Activated CD4-positive, alpha-beta T cell treated with anti-CD3 and anti-CD28 coated beads for 36 hours (primary cell): ENCODE results near the gene LITAF. TPM values are rescaled to one million over a fixed set of nuclear protein-coding genes. Genes with fewer than 3 reads are reported as not detected.
"Not testable (repeated sequence)": the region's sequence is repeated elsewhere in the genome, so short reads cannot be mapped to it uniquely, and the experiment has no call there.

Source experiments
- ATAC-seq: fragments of 200-7000 bp; cut with Tn5 transposase; one replicate; pipeline ENCODE4 v1.10.0; 2021; ENCODE audit warnings: mild to moderate bottlenecking, moderate library complexity
- CTCF ChIA-PET: fragments of 350-600 bp; sonication (Branson Sonifier 250); formaldehyde crosslinking; loops from one replicate; lab custom pipeline; 2021; ENCODE audit warnings: antibody characterized with exemption; lab: Charles Lee
- POLR2A ChIA-PET: fragments of 350-600 bp; sonication (Branson Sonifier 250); formaldehyde crosslinking; loops from one replicate; lab custom pipeline; 2021; ENCODE audit warnings: antibody characterized with exemption, inconsistent platforms; lab: Charles Lee
- DNase-seq: peaks from one replicate; pipeline ENCODE4 v3.0.0-alpha.2; 2020
- H3K27ac Mint-ChIP-seq: one replicate; pipeline ENCODE4 v1.8.0; 2021; ENCODE audit warnings: mixed read lengths
- H3K27me3 Mint-ChIP-seq: one replicate; pipeline ENCODE4 v1.8.0; 2021; ENCODE audit warnings: mixed read lengths
- H3K36me3 Mint-ChIP-seq: one replicate; pipeline ENCODE4 v1.8.0; 2021; ENCODE audit warnings: low read depth, mixed read lengths
- H3K4me1 Mint-ChIP-seq: one replicate; pipeline ENCODE4 v1.8.0; 2021; ENCODE audit warnings: mixed read lengths
- H3K4me3 Mint-ChIP-seq: one replicate; pipeline ENCODE4 v1.8.0; 2021; ENCODE audit warnings: mild to moderate bottlenecking, moderate library complexity, mixed read lengths
- H3K9me3 Mint-ChIP-seq: one replicate; pipeline ENCODE4 v1.8.0; 2021; ENCODE audit warnings: low read depth, mixed read lengths
- intact Hi-C, 2 experiments: fragments of 100-400 bp; cut with DNase I in 1 of 2; cut with micrococcal nuclease in 1 of 2; formaldehyde crosslinking; loops; one replicate each; pipeline versions ENCODE4 v1.14.2 to v1.15.1; 2022 to 2024; cut with DNase I, micrococcal nuclease
- total RNA-seq, 2 experiments: library from RNA; stranded (reverse); gene quantifications; one replicate each; pipeline ENCODE4 v1.2.3, GENCODE V29; 2021

LITAF gene
- total RNA-seq, 2 experiments from 2014 or later: 99.0 to 116 TPM

DNA sequence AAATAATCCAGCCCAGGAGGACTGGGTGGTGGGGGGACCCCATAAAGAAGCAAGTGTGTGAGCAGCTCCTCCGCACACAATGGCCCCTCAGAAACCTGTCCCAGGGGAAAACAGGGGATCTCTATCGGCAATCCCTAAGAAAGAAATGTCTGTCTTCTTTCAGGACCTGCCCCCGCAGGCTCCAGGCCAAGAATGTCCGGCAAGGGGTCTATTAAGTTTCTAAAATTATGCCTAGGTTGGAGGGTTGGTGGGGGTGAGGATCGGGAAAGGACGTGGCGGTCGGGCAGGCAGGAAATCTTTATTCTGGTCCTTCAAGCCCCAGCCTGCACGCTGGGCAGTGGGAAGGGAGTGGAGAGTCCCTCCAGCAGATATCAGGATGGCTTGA lies 23.4 kb upstream of the LITAF start:
- CTCF ChIA-PET: interaction anchor here (0.6 kb wide), 1 partner anchor 208 kb away, joined by 4 read pairs; no protein-coding TSS in a partner anchor
- POLR2A ChIA-PET: no interaction called here

DNA sequence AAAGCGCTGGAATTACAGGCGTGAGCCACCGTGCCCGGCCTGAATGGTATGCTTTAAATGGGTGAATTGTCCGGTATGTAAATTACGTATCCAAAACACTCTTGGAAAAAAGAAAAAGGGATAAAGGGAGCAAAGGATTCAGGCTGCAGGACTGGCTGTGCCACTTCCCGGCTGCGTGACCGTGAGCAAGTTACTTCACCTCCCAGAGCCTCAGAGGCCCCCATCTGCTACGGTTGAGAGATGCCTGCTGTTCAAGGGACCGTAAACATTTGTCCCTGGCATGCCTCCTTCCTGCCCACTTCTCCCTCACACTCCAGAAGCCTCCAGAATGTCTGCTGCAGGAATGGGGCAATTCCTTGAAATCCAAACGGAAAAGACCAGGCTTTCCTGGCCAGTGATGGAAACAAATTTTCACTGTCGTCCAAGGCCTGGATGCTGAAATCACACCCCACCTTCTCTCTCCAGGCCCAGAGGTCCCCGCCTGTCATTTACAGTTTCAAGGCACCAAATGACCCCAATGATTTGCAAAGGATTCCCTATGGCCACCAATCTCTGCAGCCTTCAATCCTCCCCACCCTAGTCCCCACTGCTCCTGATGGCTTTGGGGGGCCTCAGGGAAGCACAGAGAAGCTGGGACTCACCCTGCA lies 22.9 kb upstream of the LITAF start:
- DNase-seq: no peak
- Mint-ChIP-seq H3K27ac (no peak overlapping the region), H3K27me3 (no peaks in the 10 kb centered on the region), H3K4me3 (no peak overlapping the region), H3K36me3 (no peaks in the 10 kb centered on the region), H3K4me1 (peaks cover 11% of the 10 kb centered on the region), H3K9me3 (no peaks in the 10 kb centered on the region)
- ChIA-PET CTCF (interaction anchor here (0.6 to 1.4 kb wide), 2 partner anchors 78 to 208 kb away, joined by 4 read pairs; no protein-coding TSS in a partner anchor), POLR2A (no interaction called here)
- intact Hi-C loops: loop anchor here in 1 of 2 experiments (2.0 kb wide), 1 partner anchor 15 kb away; no protein-coding TSS in a partner anchor
- no peak for ATAC-seq

More for the DNA sequence above, 23.4 kb upstream of the LITAF start:
- Mint-ChIP-seq H3K27me3 (no peaks in the 10 kb centered on the region), H3K9me3 (no peaks in the 10 kb centered on the region), H3K4me3 (no peak overlapping the region), H3K36me3 (no peaks in the 10 kb centered on the region), H3K27ac (no peak overlapping the region), H3K4me1 (peaks cover 14% of the 10 kb centered on the region)
- DNase-seq (no peak), ATAC-seq (no peak)
- intact Hi-C loops: loop anchor here in 1 of 2 experiments (2.0 kb wide), 1 partner anchor 15 kb away; no protein-coding TSS in a partner anchor

DNA sequence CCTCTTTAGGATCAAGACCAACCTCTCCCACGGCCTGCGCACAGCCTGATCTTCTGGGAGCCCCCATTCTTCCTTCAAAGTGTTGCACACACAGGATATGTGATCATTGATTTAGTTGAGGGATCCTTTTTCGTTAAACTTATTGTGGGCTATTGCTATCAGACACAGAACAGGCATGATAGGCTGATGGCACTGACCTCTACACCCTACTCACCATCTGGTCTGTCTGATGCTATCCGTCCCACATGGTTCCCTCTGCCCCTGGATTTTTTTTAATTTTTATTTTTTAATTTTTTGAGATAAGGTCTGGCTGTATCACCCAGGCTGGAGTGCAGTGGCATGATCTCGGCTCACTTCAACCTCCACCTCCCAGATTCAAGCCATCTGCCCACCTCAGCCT lies 19.2 kb upstream of the LITAF start:
- intact Hi-C loops: no loop called here
- POLR2A ChIA-PET: interaction anchor here (0.6 to 0.7 kb wide), 2 partner anchors 9 to 57 kb away, joined by 6 to 7 read pairs; no protein-coding TSS in a partner anchor
- ATAC-seq (no peak), DNase-seq (no peak)
- H3K36me3 Mint-ChIP-seq: no peaks in the 10 kb centered on the region
- no peak overlapping the region for H3K4me3 Mint-ChIP-seq
- H3K4me1 Mint-ChIP-seq: peaks cover 11% of the 10 kb centered on the region
- no peaks in the 10 kb centered on the region for H3K27me3 Mint-ChIP-seq
- CTCF ChIA-PET: interaction anchor here (0.5 kb wide), 1 partner anchor 62 kb away, joined by 3 read pairs; the partner anchor contains the start of gene SNN
- no peaks in the 10 kb centered on the region for H3K9me3 Mint-ChIP-seq
- no peak overlapping the region for H3K27ac Mint-ChIP-seq

DNA sequence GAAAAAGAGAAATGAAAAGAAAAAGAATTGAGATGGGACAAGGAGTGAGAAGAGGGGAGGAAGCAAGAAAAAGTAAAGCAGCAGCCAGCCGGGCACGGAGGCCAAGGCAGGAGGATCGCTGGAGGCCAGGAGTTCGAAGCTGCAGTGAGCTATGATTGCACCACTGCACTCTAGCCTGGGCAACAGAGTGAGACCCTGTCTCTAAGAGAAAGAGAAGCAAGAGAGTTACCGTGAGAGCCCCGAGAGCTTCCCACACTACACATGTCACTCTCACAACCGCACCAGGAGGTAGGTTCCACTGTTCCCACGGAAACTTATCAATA lies 18.8 kb upstream of the LITAF start:
- ChIA-PET CTCF (interaction anchor here (0.5 kb wide), 1 partner anchor 62 kb away, joined by 3 read pairs; the partner anchor contains the start of gene SNN), POLR2A (interaction anchor here (0.6 kb wide), 1 partner anchor 57 kb away, joined by 7 read pairs; no protein-coding TSS in a partner anchor)
- Mint-ChIP-seq H3K27ac (no peak overlapping the region), H3K27me3 (no peaks in the 10 kb centered on the region), H3K4me3 (no peak overlapping the region), H3K9me3 (no peaks in the 10 kb centered on the region), H3K36me3 (no peaks in the 10 kb centered on the region), H3K4me1 (peaks cover 11% of the 10 kb centered on the region)
- ATAC-seq: no peak
- intact Hi-C loops: no loop called here
- no peak for DNase-seq

DNA sequence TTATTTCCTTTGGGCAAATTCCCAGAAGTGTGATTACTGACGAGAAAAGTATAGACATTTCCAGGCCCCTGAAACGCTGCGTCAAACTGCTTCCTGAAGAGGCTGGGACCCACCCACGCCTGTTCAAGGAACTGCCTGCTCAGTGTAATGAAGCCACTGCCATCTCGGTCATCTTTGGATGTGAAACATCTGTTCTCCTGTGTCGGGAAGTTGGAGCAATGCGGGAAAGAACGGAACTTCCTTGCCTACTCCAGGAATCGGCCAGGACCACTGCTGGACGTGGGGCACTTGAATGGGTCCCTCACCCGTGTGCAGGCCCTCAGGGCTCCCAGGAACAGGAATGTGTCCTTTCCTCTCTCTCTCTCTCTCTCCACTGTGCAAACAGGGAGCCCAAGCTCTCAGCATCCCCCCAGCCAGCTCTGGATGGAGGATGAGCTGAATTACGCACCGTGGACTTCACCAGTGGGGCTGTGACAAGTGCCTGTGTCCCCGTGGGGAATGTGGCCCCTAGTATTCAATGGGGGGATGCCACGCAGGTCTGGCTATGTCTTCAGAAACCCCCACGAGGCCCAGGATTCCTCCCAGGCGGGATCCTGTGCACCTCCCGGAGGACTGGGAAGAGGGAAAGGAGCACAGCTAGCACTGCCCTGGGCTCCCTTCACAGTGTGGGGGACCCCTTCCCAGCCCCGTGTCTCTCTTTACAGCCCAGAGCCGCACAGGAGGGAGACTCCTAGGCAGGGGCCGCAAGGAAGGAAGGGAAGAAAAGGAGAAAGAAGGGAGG lies 18.3 kb upstream of the LITAF start:
- ChIA-PET POLR2A (interaction anchor here (0.6 kb wide), 1 partner anchor 58 kb away, joined by 7 read pairs; no protein-coding TSS in a partner anchor), CTCF (no interaction called here)
- no peaks in the 10 kb centered on the region for H3K27me3 Mint-ChIP-seq
- intact Hi-C loops: no loop called here
- no peak overlapping the region for H3K27ac Mint-ChIP-seq
- H3K9me3 Mint-ChIP-seq: no peaks in the 10 kb centered on the region
- H3K36me3 Mint-ChIP-seq: no peaks in the 10 kb centered on the region
- H3K4me1 Mint-ChIP-seq: peaks cover 11% of the 10 kb centered on the region
- no peak overlapping the region for H3K4me3 Mint-ChIP-seq
- no peak for ATAC-seq
- DNase-seq: no peak

DNA sequence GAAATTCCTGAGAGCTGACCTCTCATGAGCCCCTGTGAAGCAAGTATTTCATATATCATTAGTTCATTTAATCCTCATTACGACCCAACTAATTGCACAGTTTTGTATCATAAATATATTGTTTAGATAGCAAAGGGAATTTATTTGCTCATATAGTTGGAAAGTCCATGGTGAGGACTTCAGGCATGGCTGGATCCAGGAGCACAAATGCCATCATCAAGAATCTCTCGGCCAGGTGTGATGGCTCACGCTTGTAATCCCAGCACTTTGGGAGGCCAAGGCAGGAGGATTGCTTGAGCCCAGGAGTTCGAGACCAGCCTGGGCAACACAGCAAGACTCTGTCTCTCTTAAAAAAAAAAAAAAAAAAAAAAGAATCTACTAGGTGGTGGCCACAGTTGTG lies 17.6 kb upstream of the LITAF start:
- CTCF ChIA-PET, H3K9me3 Mint-ChIP-seq: not testable (repeated sequence)
- POLR2A ChIA-PET: interaction anchor here (0.6 kb wide), 1 partner anchor 465 kb away, joined by 4 read pairs; no protein-coding TSS in a partner anchor

DNA sequence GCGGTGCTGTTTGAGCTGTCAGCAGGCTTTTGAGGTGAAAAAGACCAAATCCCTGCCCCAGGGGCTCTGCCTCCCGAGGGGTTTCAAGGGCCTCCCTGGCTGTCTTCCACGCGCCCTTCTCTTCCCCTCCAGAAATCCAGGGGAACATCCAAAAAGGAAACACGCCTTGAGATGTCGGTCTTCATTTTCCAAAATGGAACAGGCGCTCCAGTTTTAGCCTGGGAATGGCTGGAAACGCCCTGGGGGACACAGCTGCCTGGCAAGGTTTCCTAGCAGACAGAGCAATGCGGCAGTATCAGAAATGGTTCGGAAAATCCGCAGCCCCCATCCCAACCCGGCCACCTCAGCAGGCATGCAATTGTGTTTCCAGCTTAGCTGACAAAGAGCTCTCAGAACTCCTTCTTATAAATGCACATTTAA lies 16.6 kb upstream of the LITAF start:
- H3K27ac Mint-ChIP-seq: no peak overlapping the region
- peaks cover 3% of the 10 kb centered on the region for H3K4me1 Mint-ChIP-seq
- ChIA-PET CTCF (interaction anchor here (2.1 kb wide), 1 partner anchor 71 kb away, joined by 5 read pairs; no protein-coding TSS in a partner anchor), POLR2A (no interaction called here)
- H3K4me3 Mint-ChIP-seq: no peak overlapping the region
- DNase-seq (no peak), ATAC-seq (no peak)
- H3K36me3 Mint-ChIP-seq: no peaks in the 10 kb centered on the region
- intact Hi-C loops: no loop called here
- no peaks in the 10 kb centered on the region for H3K27me3 Mint-ChIP-seq
- H3K9me3 Mint-ChIP-seq: no peaks in the 10 kb centered on the region

More for the DNA sequence above, 17.6 kb upstream of the LITAF start:
- DNase-seq, H3K4me3 Mint-ChIP-seq, H3K27me3 Mint-ChIP-seq, intact Hi-C loops, H3K36me3 Mint-ChIP-seq, H3K27ac Mint-ChIP-seq, H3K4me1 Mint-ChIP-seq, ATAC-seq: not testable (repeated sequence)

DNA sequence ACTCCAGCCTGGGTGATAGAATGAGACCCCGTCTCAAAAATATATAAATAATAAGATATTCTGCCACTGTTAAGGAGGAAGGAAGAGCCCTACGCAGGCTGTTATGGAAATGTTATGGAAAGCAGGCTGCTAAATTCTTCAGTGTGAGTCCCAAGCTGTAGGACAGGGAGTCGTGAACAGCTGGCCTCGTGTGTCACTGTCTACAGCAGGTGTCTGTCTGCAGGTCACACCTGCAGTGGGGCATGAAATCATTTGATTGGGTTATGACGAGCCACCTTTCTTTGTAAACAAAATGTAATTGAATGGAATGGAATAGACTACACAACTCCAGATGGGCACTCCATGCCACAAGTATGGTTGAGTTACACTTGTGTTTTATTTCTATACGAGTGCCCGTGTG lies 15.6 kb upstream of the LITAF start:
- ChIA-PET CTCF (interaction anchor here (2.1 kb wide), 1 partner anchor 70 kb away, joined by 5 read pairs; no protein-coding TSS in a partner anchor), POLR2A (no interaction called here)
- no peak for DNase-seq
- Mint-ChIP-seq H3K4me3 (no peak overlapping the region), H3K4me1 (peaks cover 10% of the 10 kb centered on the region), H3K27ac (no peak overlapping the region), H3K9me3 (no peaks in the 10 kb centered on the region), H3K27me3 (no peaks in the 10 kb centered on the region), H3K36me3 (no peaks in the 10 kb centered on the region)
- no peak for ATAC-seq
- intact Hi-C loops: no loop called here

DNA sequence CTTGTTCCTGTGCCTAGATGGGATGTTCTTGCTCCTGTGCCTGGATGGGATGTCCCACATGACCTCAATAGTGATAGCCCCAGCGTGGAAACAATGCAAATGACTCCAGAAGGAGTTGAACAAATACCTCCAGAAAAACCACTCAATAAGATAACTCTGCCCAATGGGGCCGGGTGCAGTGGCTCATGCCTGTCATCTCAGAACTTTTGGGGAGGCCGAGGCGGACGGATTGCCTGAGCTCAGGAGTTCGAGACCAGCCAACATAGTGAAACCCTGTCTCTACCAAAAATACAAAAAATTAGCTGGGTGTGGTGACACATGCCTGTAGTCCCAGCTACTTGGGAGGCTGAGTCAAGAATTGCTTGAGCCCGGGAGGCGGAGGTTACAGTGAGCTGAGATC lies 15.2 kb upstream of the LITAF start:
- H3K9me3 Mint-ChIP-seq: no peaks in the 10 kb centered on the region
- POLR2A ChIA-PET: no interaction called here

DNA sequence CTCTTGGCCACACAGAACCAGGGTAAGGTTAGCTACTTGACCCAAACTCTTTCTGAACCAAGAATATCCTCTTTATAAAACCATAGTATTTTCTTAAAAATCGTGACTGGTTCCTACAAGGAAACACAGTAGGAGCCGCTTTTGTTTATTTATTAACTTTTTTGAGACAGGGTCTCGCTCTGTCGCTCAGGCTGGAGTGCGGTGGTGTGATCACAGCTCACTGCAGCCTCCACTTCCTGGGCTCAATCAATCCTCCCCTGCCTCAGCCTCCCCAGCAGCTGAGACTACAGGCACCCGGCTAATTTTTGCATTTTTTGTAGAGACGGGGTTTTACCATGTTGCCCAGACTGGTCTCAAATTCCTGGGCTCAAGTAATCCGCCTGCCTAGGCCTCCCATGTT lies 14.7 kb upstream of the LITAF start:
- intact Hi-C loops: no loop called here

More for the DNA sequence above, 15.2 kb upstream of the LITAF start:
- DNase-seq: no peak
- intact Hi-C loops: no loop called here
- no peak overlapping the region for H3K27ac Mint-ChIP-seq
- CTCF ChIA-PET: interaction anchor here (2.1 kb wide), 1 partner anchor 70 kb away, joined by 5 read pairs; no protein-coding TSS in a partner anchor
- ATAC-seq: no peak
- H3K4me1 Mint-ChIP-seq: peaks cover 14% of the 10 kb centered on the region
- H3K36me3 Mint-ChIP-seq: no peaks in the 10 kb centered on the region
- H3K27me3 Mint-ChIP-seq: no peaks in the 10 kb centered on the region
- no peak overlapping the region for H3K4me3 Mint-ChIP-seq

DNA sequence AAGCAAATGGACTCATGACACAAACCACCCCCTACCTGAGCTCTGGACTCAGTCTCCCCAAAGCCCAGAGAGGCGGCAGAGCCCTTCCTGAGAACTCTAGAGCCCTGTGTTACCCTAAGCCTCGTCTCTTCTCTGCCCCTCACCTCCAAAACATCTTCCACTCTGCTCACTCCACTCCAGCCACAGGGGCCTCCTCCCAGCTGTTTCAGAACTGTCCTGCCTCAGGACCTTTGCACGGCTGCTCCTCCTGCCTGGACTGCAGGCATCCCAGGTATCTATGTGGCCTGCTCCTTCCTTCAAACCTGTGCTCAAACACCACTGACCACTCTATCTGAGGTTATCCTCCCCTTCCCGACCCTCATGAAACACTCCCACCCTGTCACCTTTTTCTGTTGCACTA lies 12.9 kb upstream of the LITAF start:
- H3K4me3 Mint-ChIP-seq: no peak overlapping the region
- POLR2A ChIA-PET: no interaction called here
- ATAC-seq: no peak
- no peaks in the 10 kb centered on the region for H3K36me3 Mint-ChIP-seq
- CTCF ChIA-PET: interaction anchor here (0.7 to 0.9 kb wide), 2 partner anchors 85 to 636 kb away, joined by 3 to 4 read pairs; no protein-coding TSS in a partner anchor
- no peaks in the 10 kb centered on the region for H3K27me3 Mint-ChIP-seq
- no peaks in the 10 kb centered on the region for H3K9me3 Mint-ChIP-seq
- DNase-seq: no peak
- no peak overlapping the region for H3K27ac Mint-ChIP-seq
- peaks cover 23% of the 10 kb centered on the region for H3K4me1 Mint-ChIP-seq
- intact Hi-C loops: no loop called here

More for the DNA sequence above, 14.7 kb upstream of the LITAF start:
- no peak overlapping the region for H3K4me3 Mint-ChIP-seq
- H3K4me1 Mint-ChIP-seq: peaks cover 17% of the 10 kb centered on the region
- no peaks in the 10 kb centered on the region for H3K36me3 Mint-ChIP-seq
- H3K27ac Mint-ChIP-seq: no peak overlapping the region
- ChIA-PET CTCF (no interaction called here), POLR2A (no interaction called here)
- DNase-seq (no peak), ATAC-seq (no peak)
- H3K9me3 Mint-ChIP-seq: no peaks in the 10 kb centered on the region
- no peaks in the 10 kb centered on the region for H3K27me3 Mint-ChIP-seq
